ENCODE results near the gene FZD1. TPM values are rescaled to one million over a fixed set of nuclear protein-coding genes. Genes with fewer than 3 reads are reported as not detected.

Gene FZD1
- polyA plus RNA-seq, 3 donors, result 3.6 to 10.1 (median 7.9) TPM

- H3K9me3 ChIP-seq (replicated peaks in 1 of 2; ENCODE audit: control insufficient read depth in 1 of 2, insufficient read depth in 1 of 2, low read length in 2 of 2), result no peaks in the 10 kb centered on the region
- H3K27ac Mint-ChIP-seq, result peak overlapping the region in 1 of 7 donors; percentile 21
- no peak overlapping the region for H3K4me2 ChIP-seq (replicated peaks; ENCODE audit: extremely low read depth, low read length, poor library complexity, severe bottlenecking)
- no peaks in the 10 kb centered on the region for H3K36me3 ChIP-seq (replicated peaks in 1 of 2; ENCODE audit: control insufficient read depth in 1 of 2, insufficient read depth in 2 of 2, low read length in 2 of 2)
- H3K4me1 Mint-ChIP-seq, result peaks cover 15% of the 10 kb centered on the region
- H3K9me3 Mint-ChIP-seq, result peaks cover 0 to 2% (median 0%) of the 10 kb centered on the region in 7 donors
- peaks cover 0 to 9% of the 10 kb centered on the region in 2 donors for H3K27me3 ChIP-seq (ENCODE audit: control insufficient read depth in 2 of 2, insufficient read depth in 2 of 2, low read length in 2 of 2)
- DNase-seq, result no peak
- no peak overlapping the region for H3K4me3 ChIP-seq (replicated peaks in 1 of 3; ENCODE audit: low read depth in 2 of 3, low read length in 3 of 3)
- H3K27me3 Mint-ChIP-seq (ENCODE audit: low read depth in 3 of 3), result peaks cover 2 to 6% (median 3%) of the 10 kb centered on the region in 3 donors
- intact Hi-C loops (cut with micrococcal nuclease), result no loop called here
- WGBS (ENCODE audit: insufficient coverage), result 80% methylated on average over 1 of the region's 1 CpG
- no peaks in the 10 kb centered on the region for H3K36me3 Mint-ChIP-seq
- no peaks in the 10 kb centered on the region for H4K20me1 ChIP-seq (ENCODE audit: insufficient read depth, low read length)
- peak overlapping the region in 1 of 2 donors; percentile 47 for H3K4me3 Mint-ChIP-seq
- H3K79me2 ChIP-seq (ENCODE audit: insufficient read depth, low read length), result no peaks in the 10 kb centered on the region
- no peak for TF ChIP-seq CTCF (IDR thresholded peaks at IDR 0.05)
- H2AFZ ChIP-seq (ENCODE audit: insufficient read depth, low read depth, low read length, poor library complexity, severe bottlenecking), result no peak overlapping the region
- peaks cover 0 to 14% of the 10 kb centered on the region in 2 donors for H3K4me1 ChIP-seq (ENCODE audit: control insufficient read depth in 1 of 2, insufficient read depth in 2 of 2, low read length in 2 of 2)
- H3K27ac ChIP-seq (ENCODE audit: low read depth in 1 of 2, low read length in 2 of 2), result no peak overlapping the region
- no peak overlapping the region for H3K9ac ChIP-seq (ENCODE audit: insufficient read depth, low read length, poor library complexity, severe bottlenecking)
Observed at GRCh38 chr7:91291902-91292301, 27.7 kb downstream of the FZD1 start.

GRCh38 chr7:91292506-91292905 is 28.3 kb downstream of the FZD1 start:
- H3K9me3 Mint-ChIP-seq, result peaks cover 0 to 2% (median 0%) of the 10 kb centered on the region in 7 donors
- peaks cover 0 to 9% of the 10 kb centered on the region in 2 donors for H3K27me3 ChIP-seq (ENCODE audit: control insufficient read depth in 2 of 2, insufficient read depth in 2 of 2, low read length in 2 of 2)
- H3K27me3 Mint-ChIP-seq (ENCODE audit: low read depth in 3 of 3), result peaks cover 2 to 6% (median 3%) of the 10 kb centered on the region in 3 donors
- H3K4me3 Mint-ChIP-seq, result no peak overlapping the region
- no peaks in the 10 kb centered on the region for H3K36me3 Mint-ChIP-seq
- no peak overlapping the region for H2AFZ ChIP-seq (ENCODE audit: insufficient read depth, low read depth, low read length, poor library complexity, severe bottlenecking)
- intact Hi-C loops (cut with micrococcal nuclease), result no loop called here
- H3K36me3 ChIP-seq (replicated peaks in 1 of 2; ENCODE audit: control insufficient read depth in 1 of 2, insufficient read depth in 2 of 2, low read length in 2 of 2), result no peaks in the 10 kb centered on the region
- TF ChIP-seq CTCF (IDR thresholded peaks at IDR 0.05), result no peak
- H3K9me3 ChIP-seq (replicated peaks in 1 of 2; ENCODE audit: control insufficient read depth in 1 of 2, insufficient read depth in 1 of 2, low read length in 2 of 2), result no peaks in the 10 kb centered on the region
- H3K27ac Mint-ChIP-seq, result no peak overlapping the region
- no peak overlapping the region for H3K27ac ChIP-seq (ENCODE audit: low read depth in 1 of 2, low read length in 2 of 2)
- peaks cover 0 to 8% of the 10 kb centered on the region in 2 donors for H3K4me1 ChIP-seq (ENCODE audit: control insufficient read depth in 1 of 2, insufficient read depth in 2 of 2, low read length in 2 of 2)
- H3K4me1 Mint-ChIP-seq, result peaks cover 11% of the 10 kb centered on the region
- H3K9ac ChIP-seq (ENCODE audit: insufficient read depth, low read length, poor library complexity, severe bottlenecking), result no peak overlapping the region
- no peaks in the 10 kb centered on the region for H4K20me1 ChIP-seq (ENCODE audit: insufficient read depth, low read length)
- no peak overlapping the region for H3K4me2 ChIP-seq (replicated peaks; ENCODE audit: extremely low read depth, low read length, poor library complexity, severe bottlenecking)
- no peak for DNase-seq
- H3K79me2 ChIP-seq (ENCODE audit: insufficient read depth, low read length), result no peaks in the 10 kb centered on the region
- H3K4me3 ChIP-seq (replicated peaks in 1 of 3; ENCODE audit: low read depth in 2 of 3, low read length in 3 of 3), result no peak overlapping the region
- WGBS (ENCODE audit: insufficient coverage), result 100% methylated on average over 1 of the region's 1 CpG

All from CD14-positive monocyte (primary cell).